LNCaP clone FGC (cell line): ENCODE data around the gene AADACL4.
"Not testable (repeated sequence)": the region's sequence is repeated elsewhere in the genome, so short reads cannot be mapped to it uniquely, and the experiment has no call there.

ENCODE experiments used
- DNase-seq: peaks from one replicate; pipeline ENCODE4 v3.0.0-alpha.2; 2011; ENCODE audit warnings: low read depth
- H3K4me3 ChIP-seq: 2 replicates; pipeline ENCODE4 v1.5.1; 2011; ENCODE audit warnings: mild to moderate bottlenecking, low read depth, low read length, control low read depth
- CTCF ChIP-seq: IDR thresholded peaks from 2 replicates; pipeline ENCODE4 v1.5.1; 2012; ENCODE audit warnings: mild to moderate bottlenecking; ENCODE audit not compliant: control insufficient read depth, insufficient read depth; ENCODE audit errors: extremely low read depth

Gene AADACL4

GRCh38 chr1:12644829-12645228 is 944 bp downstream of the AADACL4 start:
- DNase-seq: no peak
- H3K4me3 ChIP-seq: no peak overlapping the region
- TF ChIP-seq CTCF: no peak

- not testable (repeated sequence) for DNase-seq
These were observed 1.5 kb downstream of the AADACL4 start for GRCh38 chr1:12645401-12645800.

GRCh38 chr1:12648741-12649140 is 4.9 kb downstream of the AADACL4 start:
- H3K4me3 ChIP-seq: no peak overlapping the region
- no peak for DNase-seq
- TF ChIP-seq CTCF: no peak

More at GRCh38 chr1:12645401-12645800, 1.5 kb downstream of the AADACL4 start:
- not testable (repeated sequence) for H3K4me3 ChIP-seq

GRCh38 chr1:12649971-12650421 is 6.1 kb downstream of the AADACL4 start:
- H3K4me3 ChIP-seq: no peak overlapping the region
- DNase-seq: no peak
- no peak for TF ChIP-seq CTCF

GRCh38 chr1:12654004-12654567 is 10.2 kb downstream of the AADACL4 start:
- TF ChIP-seq CTCF: no peak
- DNase-seq: peak; percentile 34
- no peak overlapping the region for H3K4me3 ChIP-seq

- no peak for DNase-seq
- no peak overlapping the region for H3K4me3 ChIP-seq
- no peak for TF ChIP-seq CTCF
These were observed 10.8 kb downstream of the AADACL4 start for GRCh38 chr1:12654657-12655056.

GRCh38 chr1:12656575-12656974 is 12.7 kb downstream of the AADACL4 start:
- no peak overlapping the region for H3K4me3 ChIP-seq
- TF ChIP-seq CTCF: no peak
- no peak for DNase-seq
